ENCODE measurements around the gene CEP250. TPM values are rescaled to one million over a fixed set of nuclear protein-coding genes. Genes with fewer than 3 reads are reported as not detected.
A peak's percentile ranks its signal among the peaks of the same experiment; 100 is the strongest.
"Not testable (repeated sequence)": the region's sequence is repeated elsewhere in the genome, so short reads cannot be mapped to it uniquely, and the experiment has no call there.

CEP250 gene
- polyA plus RNA-seq, 4 donors, result 43.0 to 50.7 (median 48.9) TPM

DNA sequence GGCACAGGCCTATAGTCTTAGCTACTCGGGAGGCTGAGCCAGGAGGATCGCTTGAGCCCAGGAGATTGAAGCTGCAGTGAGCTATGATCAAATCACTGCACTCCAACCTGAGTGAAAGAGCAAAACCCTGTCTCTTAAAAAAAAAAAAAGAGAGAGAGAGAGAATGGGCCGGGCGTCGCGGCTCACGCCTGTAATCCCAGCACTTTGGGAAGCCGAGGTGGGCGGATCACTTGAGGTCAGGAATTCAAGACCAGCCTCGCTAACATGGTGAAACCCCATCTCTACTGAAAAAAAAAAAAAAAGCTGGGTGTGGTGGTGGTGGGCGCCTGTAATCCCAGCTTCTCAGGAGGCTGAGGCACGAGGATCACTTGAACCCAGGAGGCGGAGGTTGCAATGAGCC is 5.5 kb upstream of the CEP250 start:
- not testable (repeated sequence) for DNase-seq (ENCODE audit: low read depth in 4 of 4, low spot score in 3 of 4)

DNA sequence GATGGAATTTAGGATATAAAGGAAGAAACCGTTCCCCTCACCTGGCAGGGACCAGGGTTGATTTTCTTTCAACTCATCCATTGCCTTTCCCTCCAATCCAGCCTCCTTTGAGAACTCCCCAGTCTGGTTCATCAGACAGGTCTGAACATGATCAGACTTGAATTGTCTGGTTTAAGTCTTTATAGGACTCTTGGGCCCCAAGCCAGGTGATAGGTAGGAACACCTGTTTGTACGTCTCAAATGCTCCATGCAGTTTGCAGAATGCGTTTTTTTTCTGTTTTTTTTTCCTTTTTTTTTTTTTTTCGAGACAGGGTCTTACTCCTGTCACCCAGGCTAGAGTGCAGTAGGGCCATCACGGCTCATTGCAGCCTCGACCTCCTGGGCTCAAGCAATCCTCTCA is 4.1 kb upstream of the CEP250 start:
- no peak for DNase-seq (ENCODE audit: low read depth in 4 of 4, low spot score in 3 of 4)

DNA sequence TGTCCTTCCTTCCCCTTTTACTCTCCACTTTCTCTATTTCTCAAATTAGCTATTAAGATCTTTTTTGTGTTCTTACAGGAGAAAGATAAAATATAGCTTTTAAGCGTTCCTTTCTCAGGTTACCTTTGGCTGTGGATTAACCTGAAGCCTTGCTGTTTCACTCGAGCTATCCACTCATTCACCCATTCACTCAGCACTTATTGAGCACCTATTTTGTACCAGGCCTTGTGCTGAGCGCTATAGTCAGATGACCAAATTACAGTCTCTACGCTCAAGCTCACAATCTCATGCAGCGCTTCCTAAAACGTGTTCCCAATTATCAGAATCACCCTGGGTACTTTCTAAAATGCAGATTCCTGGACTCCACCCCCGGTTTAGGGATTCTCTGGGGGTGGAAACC is 1.8 kb upstream of the CEP250 start:
- DNase-seq (ENCODE audit: low read depth in 4 of 4, low spot score in 3 of 4), result no peak

DNA sequence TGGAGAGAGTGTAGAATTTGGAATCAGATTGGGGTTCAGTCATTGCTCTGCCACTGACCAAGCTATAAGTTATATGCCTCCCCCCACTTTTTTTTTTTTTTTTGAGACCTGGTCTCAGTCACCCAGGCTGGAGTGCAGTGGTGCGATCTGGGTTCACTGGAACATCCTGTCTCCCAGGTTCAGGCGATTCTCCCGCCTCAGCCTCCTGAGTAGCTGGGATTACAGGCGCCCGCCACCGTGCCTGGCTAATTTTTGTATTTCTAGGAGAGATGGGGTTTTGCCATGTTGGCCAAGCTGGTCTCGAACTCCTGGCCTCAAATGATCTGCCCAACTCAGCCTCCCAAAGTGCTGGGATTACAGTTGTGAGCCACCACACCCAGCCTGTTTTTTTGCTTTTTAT is 1.3 kb downstream of the CEP250 start:
- not testable (repeated sequence) for DNase-seq (ENCODE audit: low read depth in 4 of 4, low spot score in 3 of 4)

DNA sequence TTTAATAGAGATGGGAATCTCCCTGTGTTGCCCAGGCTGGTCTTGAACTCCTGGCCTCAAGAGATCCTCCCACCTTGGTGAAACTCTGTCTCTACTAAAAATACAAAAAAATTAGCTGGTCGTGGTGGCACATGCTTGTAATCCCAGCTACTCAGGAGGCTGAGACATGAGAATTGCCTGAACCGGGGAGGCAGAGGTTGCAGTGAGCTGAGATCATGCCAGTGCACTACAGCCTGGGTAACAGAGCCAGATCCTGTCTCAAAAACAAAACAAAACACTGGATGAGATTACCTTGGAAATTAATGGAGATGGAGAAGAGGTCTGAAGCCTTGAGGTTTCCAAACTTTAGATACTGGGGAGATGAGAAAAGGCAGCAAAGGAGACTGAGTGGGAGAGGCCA is 2.1 kb downstream of the CEP250 start:
- DNase-seq (ENCODE audit: low read depth in 4 of 4, low spot score in 3 of 4), result not testable (repeated sequence)

DNA sequence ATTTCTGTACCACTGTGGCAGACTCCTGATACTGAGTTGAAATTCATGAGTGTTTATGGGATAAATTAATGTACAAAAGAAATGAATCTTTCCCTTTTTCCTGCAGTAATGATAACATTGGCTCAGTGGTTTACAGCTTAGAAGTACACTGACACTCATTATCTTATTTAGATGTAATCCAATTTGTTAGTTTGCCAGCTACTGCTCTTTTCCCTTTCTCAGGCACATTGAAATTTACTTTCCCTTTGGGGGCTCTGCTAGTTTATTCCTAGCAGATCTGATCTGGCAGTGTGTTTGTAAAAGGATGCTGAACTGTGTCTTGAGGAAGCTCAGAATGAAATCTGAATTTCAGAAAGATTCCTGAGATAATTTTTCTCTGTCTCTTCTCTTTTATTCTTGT is 3.0 kb downstream of the CEP250 start:
- no peak for DNase-seq (ENCODE audit: low read depth in 4 of 4, low spot score in 3 of 4)

DNA sequence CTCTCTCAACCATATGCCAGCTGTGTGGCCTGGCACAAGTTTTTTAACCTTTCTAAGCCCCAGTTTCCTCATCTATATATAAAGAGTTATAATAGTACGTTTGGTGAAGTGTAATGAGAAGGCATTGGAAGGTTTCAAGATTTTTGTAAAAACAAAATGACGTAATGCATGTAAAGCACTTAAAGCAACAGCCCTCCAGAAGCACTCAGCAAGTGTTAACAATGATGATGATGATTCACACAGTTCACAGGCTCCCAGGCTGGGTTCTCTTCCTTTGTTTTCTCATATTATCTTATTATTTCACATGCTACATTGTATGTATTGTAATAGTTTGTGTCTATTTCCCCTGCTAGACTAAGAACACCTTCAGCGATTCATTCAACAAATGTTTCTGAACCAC is 6.2 kb downstream of the CEP250 start:
- no peak for DNase-seq (ENCODE audit: low read depth in 4 of 4, low spot score in 3 of 4)

DNA sequence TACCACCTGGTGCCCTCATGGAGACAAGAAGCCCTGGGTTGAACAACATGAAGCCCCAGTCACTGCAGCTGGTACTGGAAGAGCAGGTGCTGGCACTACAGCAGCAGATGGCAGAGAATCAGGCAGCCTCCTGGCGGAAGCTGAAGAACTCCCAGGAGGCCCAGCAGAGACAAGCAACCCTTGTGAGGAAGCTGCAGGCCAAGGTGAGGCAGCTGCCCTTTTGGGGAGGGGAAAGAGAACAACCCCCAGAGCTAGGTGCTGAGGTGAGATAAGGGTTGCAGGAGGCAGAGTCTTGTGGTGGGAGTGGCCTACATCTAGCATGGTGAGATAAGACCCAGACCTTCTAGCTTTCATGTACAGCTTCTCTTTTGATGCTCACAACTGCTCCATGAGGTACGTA is 7.0 kb downstream of the CEP250 start:
- no peak for DNase-seq (ENCODE audit: low read depth in 4 of 4, low spot score in 3 of 4)

DNA sequence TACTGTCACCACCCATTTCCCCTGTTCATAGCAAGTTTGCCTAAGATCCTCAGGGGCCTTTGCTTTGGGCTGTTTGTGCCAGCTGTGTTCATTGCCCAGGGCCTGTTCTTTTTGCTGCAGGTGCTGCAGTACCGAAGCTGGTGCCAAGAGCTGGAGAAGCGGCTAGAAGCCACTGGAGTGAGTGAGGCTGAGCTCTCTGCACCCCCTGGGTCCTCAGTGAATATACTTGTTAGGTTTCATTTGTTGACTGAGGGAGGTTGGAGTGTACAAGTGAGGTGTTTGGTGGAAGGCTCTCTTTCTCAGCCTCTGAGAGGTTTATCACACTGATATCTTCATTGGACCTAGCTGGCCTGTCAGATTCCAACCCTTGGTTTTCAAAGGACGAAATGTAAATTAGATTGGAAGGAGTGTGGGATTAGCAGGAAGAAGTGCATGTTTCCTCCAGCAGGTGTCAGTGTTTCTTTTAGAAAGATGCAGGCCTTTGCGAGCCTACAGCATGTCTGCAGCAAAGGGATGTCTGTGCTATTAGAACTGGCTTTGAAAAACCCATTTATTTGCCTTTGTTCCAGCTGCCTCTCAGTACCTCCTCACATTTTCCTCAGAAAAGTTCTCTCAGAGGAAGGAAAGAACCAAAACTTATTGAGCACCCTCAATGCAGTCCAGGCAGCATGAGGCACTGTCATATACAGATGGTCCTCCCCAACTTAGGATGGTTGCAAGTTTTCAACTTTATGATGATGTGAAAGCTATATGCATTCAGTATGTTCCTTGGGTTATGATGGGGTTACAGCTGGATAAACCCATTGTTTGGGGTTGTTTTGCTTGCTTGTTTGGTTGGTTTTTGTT is 8.3 kb downstream of the CEP250 start:
- DNase-seq (ENCODE audit: low read depth in 4 of 4, low spot score in 3 of 4), result peak; percentile 49 to 72 (median 53)

DNA sequence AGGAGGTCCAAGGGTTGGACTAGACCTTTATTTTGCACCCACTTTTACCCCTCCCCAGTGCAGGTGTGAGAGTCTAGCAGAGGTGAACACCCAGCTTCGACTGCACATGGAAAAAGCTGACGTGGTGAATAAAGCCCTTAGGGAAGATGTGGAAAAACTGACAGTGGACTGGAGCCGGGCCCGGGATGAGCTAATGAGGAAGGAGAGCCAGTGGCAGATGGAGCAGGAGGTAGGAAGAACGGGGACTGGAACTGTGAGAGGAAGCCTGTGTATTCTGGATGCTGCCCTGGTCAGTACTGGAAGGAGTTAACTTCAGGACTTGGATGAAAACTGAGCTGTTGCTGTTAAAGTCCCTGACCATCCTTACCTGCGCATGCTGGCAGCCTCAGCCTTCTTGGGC is 10.6 kb downstream of the CEP250 start:
- no peak for DNase-seq (ENCODE audit: low read depth in 4 of 4, low spot score in 3 of 4)

DNA sequence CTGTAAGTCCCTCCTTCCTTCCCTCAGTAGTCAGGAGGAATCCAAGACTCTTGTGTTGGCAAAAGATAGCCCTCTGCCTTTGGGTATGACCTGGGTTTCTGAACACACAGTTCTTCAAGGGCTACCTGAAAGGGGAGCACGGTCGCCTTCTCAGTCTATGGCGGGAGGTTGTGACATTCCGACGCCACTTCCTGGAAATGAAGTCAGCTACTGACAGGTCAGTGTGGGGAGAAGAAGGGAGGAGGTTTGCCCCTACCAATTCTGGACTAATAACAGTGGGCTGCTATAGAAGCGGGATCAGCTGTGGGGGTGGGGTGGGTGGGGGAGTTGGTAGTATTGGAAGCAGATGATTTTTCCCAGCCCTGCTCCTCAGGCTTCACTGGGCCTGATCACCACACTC is 11.5 kb downstream of the CEP250 start:
- DNase-seq (ENCODE audit: low read depth in 4 of 4, low spot score in 3 of 4), result no peak

DNA sequence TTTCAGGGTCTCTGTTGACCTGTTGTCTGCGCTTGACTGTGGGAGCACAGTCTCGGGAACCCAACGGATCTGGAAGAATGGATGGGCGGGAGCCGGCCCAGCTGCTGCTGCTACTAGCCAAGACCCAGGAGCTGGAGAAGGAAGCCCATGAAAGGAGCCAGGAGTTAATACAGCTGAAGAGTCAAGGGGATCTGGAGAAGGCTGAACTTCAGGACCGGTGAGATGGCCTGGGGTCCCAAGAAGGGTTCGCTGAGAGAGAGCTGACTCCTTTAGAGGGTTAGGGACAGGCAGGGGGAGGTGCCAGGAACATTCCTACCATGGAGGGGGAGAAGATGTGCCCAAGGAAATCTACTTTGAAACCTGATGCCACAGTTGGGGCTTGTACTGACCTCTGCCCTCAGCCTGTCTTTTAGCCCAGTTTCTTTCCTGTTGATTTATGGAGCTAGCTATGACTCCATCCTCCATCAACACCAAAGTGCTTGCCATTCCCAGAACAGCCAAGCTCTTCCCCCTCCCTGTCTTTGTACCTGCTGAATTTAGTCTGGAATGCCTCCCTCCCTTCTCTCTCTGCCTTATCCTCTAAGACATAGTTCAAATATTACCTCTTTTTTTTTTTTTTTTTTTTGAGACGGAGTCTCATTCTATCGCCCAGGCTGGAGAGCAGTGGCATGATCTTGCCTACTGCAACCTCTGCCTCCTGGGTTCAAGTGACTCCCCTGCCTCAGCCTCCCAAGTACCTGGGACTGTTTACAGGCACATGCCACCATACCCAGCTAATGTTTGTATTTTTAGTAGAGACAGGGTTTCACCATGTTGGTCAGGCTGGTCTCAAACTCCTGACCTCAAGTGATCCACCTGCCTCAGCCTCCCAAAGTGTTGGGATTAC is 12.2 kb downstream of the CEP250 start:
- DNase-seq (ENCODE audit: low read depth in 4 of 4, low spot score in 3 of 4), result peak; percentile 34 to 67 (median 56)

DNA sequence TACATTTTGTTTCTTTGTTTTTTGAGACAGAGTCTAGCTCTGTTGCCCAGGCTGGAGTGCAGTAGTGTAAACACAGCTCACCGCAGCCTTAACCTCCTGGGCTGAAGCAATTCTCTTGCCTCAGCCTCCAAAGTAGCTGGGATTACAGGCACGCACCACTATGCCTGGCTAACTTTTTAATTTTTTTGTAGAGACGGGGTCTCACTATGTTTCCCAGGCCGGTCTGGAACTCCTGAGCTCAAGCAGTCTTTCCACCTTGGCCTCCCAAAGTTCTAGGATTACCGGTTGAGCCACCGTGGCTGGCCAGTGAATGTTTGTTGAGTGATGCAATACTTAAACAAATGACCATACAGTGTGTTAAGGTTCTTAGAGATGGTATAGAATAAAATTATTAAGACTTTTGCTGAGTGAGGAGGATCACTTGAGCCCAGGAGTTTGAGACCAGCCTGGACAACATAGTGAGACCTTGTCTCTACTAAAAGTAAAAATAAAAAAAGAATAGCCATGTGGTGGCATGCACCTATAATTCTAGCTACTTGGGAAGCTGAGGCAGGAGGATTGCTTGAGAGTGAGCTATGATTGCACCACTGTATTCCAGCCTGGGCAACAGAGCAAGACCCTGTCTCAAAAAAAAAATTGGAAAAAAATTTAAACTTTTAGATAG is 13.4 kb downstream of the CEP250 start:
- DNase-seq (ENCODE audit: low read depth in 4 of 4, low spot score in 3 of 4), result no peak

DNA sequence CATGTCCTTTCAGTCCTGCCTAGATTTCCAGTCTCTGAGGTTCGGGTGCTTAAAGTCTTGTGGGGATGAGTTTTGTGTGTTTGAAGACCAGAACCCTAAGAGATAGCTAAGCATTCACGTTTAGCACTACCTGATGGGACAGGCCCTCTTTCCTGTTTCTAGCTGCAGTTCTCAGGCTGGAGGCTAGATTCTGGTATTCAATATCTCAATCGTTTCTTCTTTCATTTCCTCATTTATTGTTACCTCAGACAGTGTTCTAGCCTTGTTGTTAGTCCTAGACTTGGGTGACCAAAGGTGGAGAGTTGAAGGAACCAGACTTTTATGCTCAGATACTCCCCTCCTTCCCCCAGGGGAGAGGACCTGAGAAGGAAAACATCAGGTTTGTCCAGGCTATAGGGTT is 16.8 kb downstream of the CEP250 start:
- no peak for DNase-seq (ENCODE audit: low read depth in 4 of 4, low spot score in 3 of 4)

DNA sequence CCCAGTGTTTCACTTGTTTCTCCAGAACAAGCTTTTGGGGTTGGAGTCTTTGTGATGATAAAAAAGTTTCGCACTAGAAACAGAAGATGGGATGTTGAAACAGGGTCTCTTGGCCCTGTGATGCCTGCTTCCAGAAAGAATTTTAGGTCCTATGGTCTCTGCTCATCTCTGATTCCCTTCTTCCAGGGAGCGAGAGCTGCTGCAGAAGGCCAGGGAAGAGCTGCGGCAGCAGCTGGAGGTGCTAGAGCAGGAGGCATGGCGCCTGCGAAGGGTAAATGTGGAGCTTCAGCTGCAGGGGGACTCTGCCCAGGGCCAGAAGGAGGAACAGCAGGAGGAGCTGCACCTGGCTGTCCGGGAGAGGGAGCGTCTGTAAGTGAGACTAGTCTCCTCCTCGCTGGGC is 18.3 kb downstream of the CEP250 start:
- no peak for DNase-seq (ENCODE audit: low read depth in 4 of 4, low spot score in 3 of 4)

DNA sequence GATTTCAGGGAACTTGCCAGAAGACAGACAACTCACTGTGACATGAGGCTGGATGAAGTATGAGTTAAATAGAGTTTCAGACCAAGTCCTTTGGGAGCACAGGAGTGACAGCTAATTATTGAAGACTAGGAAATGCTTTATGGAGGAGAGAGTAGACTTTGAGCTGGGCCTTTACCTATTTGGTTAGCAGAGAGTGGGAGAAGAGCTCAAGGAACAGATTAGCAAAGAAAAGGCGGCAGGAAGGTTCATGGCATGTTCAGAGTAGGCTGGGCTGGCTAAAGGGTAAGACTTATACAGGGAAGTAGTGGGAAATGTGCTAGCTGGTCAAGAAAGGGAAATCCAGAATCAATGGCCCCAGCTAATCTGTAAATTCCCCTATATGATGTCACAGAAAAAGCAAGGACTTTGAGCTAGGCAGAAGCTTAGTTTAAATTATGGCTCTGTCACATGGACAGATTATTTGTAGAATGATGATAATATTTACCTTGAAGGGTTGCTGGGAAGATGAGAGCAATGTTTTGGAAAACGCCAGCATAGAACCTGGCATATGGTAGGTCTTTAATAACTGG is 19.0 kb downstream of the CEP250 start:
- DNase-seq (ENCODE audit: low read depth in 4 of 4, low spot score in 3 of 4), result no peak

DNA sequence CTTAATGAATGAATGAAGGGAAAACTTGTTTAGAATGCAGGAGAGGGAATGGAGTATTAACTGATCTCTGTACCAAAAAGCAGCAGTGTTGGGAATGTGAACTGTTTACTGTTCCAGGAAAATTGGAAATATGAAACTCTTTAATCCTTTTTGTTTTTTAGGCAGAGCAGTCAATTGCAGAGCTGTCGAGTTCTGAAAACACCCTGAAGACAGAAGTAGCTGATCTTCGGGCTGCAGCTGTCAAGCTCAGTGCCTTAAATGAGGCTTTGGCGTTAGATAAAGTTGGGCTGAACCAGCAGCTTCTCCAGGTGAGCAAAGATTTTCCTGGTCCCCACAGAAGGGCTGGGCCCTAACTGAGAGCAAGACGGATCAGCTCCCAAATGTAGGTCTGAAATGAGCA is 20.9 kb downstream of the CEP250 start:
- no peak for DNase-seq (ENCODE audit: low read depth in 4 of 4, low spot score in 3 of 4)

DNA sequence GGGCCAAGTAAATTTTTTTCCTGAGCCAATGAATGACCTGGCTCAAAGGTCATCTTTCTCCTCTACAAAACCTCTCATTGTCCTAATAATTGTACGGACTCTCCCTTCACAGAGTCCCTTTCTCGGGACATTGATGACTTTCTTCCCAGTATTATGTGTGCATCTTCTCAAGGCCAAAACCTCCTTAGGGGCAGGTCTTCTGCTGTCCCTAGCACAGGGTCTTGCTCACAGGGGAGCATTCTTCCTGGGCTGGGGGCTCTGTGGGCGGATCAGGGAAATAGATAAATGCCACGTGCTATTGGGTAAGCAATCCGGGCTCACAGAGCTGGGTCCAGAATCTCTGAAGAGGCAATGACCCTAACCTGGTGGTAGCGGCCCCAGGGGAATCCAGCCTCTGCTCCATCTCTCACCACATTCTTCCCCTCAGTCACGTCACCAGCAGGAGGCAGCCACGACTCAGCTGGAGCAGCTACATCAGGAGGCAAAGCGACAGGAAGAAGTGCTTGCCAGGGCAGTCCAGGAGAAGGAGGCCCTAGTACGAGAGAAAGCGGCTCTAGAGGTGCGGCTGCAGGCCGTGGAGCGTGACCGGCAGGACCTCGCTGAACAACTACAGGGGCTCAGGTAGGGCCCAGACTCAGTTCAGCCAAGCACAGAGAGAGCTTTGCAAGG is 23.5 kb downstream of the CEP250 start:
- DNase-seq (ENCODE audit: low read depth in 4 of 4, low spot score in 3 of 4), result no peak

DNA sequence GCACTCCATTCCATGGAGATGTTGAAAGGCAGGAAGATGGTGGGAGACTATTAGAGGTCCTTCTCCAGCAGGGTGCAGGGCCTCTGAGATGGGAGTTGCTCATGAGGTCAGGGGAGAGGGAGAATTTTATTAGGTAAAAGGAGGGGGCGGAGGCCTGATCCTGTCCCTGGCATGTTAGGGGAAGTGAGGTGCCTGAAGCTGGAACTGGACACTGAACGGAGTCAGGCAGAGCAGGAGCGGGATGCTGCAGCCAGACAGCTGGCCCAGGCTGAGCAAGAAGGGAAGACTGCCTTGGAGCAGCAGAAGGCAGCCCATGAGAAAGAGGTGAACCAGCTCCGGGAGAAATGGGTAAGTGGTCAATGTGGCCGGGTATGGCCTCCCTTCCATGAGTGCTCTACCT is 24.4 kb downstream of the CEP250 start:
- no peak for DNase-seq (ENCODE audit: low read depth in 4 of 4, low spot score in 3 of 4)

DNA sequence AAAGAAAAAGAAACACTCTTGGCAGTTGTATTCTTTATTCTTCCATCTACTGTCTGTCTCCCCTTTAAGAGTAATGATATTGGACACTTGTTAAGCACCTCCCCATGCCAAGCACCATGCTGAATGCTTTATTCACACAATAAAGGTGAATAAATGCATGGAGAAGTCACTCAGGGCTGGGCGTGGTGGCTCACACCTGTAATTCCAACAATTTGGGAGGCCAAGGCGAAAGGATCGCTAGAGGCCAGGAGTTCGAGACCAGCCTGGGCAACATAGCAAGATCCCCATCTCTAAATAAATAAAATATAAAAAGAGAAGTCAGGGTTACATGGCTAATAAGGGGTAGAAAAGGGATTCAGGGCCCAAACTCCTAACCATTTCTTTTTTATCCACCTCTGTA is 32.1 kb downstream of the CEP250 start:
- DNase-seq (ENCODE audit: low read depth in 4 of 4, low spot score in 3 of 4), result no peak

Measured in right renal pelvis (tissue), 4 donors.